GM12892 (cell line): ENCODE data around the gene FBXL7.

Source experiments
- POLR2A ChIP-seq: IDR thresholded peaks from 2 replicates; pipeline ENCODE4 v1.6.1; 2011; ENCODE audit warnings: low read depth, low read length, control low read depth
- POLR2AphosphoS5 ChIP-seq: IDR thresholded peaks from 2 replicates; pipeline ENCODE4 v1.6.1; 2011; ENCODE audit warnings: low read depth, low read length, control low read depth
- TAF1 ChIP-seq: IDR thresholded peaks from 2 replicates; pipeline ENCODE4 v1.6.1; 2011; ENCODE audit warnings: low read depth, mild to moderate bottlenecking, control low read depth, low read length, borderline replicate concordance

DNA sequence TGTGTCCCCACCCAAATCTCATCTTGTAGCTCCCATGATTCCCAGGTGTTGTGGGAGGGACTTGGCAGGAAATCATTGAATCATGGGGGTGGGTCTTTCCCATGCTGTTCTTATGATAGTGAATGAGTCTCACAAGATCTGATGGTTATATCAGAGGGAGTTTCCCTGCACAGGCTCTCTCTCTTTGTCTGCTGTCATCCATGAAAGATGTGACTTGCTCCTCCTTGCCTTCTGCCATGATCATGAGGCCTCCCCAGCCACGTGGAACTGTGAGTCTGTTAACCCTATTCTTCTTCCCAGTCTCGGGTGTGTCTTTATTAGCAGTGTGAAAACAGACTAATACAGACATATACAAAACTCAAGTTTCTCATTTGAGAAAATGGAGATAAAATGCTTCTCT is 139.3 kb downstream of the FBXL7 start:
- TF ChIP-seq POLR2A (no peak), TAF1 (no peak), POLR2AphosphoS5 (no peak)
